Urinary bladder (tissue), 4 donors: ENCODE measurements around the gene ARHGAP24. TPM values are rescaled to one million over a fixed set of nuclear protein-coding genes. Genes with fewer than 3 reads are reported as not detected.

ENCODE experiments used
- DNase-seq: peaks from one replicate; pipeline ENCODE4 v3.0.0-alpha.2; 2015; ENCODE audit errors: extremely low spot score
- H3K27ac ChIP-seq: one replicate; pipeline ENCODE4 v1.5.1; 2013; ENCODE audit warnings: low read depth, mild to moderate bottlenecking, moderate library complexity
- H3K36me3 ChIP-seq: one replicate; pipeline ENCODE4 v1.6.1; 2013; ENCODE audit warnings: mild to moderate bottlenecking, moderate library complexity; ENCODE audit not compliant: insufficient read depth
- H3K4me1 ChIP-seq: one replicate; pipeline ENCODE4 v1.6.1; 2013; ENCODE audit warnings: mild to moderate bottlenecking, moderate library complexity; ENCODE audit not compliant: insufficient read depth
- H3K4me3 ChIP-seq: one replicate; pipeline ENCODE4 v1.5.1; 2013; ENCODE audit warnings: low read depth, low read length
- whole genome bisulfite sequencing: extraction: QIAGEN DNeasy Blood & Tissue Kit; methylation state at CpG from one replicate; pipeline ENCODE4 v1.1.7; 2013; 5-methylcytosine and 5-hydroxymethylcytosine counted together
- polyA plus RNA-seq: library from polyadenylated mRNA; stranded (reverse); fragments of 200-250 nt; gene quantifications from one replicate; pipeline ENCODE4 v1.2.3, GENCODE V29; 2013
- total RNA-seq: library from RNA; depleted of rRNA; stranded (reverse); fragments of >200 nt; gene quantifications from one replicate; pipeline ENCODE4 v1.2.3, GENCODE V29; 2014
- donor health status: healthy with polysubstance abuse.
- donor health status: healthy.

The ARHGAP24 gene
- total and polyA plus RNA-seq, 2 donors = 17.5 to 81.0 TPM

DNA sequence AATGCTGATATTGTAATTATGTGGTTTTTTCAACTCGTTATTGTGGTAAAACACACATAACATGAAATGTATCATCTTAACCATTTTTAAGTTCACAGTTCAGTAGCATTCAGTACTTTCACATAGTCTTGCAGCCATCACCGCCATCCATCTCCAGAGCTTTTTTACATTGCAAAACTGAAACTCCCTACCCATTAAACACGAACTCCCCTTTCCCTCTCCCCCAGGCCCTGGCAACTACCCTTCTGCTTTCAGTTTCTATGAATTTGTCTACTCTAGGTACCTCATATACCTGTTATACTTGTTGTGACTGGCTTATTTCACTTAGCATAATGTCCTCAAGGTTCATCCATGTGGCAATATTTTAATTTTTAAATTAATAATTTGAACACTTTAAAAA, 504.3 kb downstream of the ARHGAP24 start:
- Histone ChIP-seq H3K4me3 (no peak overlapping the region), H3K36me3 (no peaks in the 10 kb centered on the region), H3K4me1 (no peaks in the 10 kb centered on the region), H3K27ac (no peak overlapping the region)
- DNase-seq = no peak
- 80% methylated on average over 3 of the region's 3 CpGs for WGBS

DNA sequence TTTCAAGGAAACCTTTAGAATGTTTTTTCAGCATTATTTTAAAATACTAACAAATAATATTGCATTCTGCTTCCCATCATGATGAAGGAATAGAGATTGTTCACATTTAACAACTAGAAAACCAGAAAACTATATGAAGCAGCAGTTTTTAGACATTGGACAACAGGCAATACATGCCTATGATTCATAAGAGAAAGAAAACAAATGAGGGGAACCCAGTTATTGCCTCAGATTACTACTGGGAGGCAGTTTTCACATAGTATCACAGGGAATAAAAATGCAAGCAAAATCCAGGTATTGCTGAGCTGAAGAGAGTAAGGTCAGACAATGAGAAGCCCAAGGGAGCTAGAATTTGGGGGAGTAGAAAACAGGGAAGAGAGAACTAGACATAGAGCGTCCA, 511.3 kb downstream of the ARHGAP24 start:
- Histone ChIP-seq H3K27ac (no peak overlapping the region), H3K4me3 (no peak overlapping the region), H3K4me1 (no peaks in the 10 kb centered on the region), H3K36me3 (no peaks in the 10 kb centered on the region)
- 94% methylated on average over 1 of the region's 1 CpG for WGBS
- DNase-seq = no peak

- Histone ChIP-seq H3K4me1 (no peaks in the 10 kb centered on the region), H3K36me3 (no peaks in the 10 kb centered on the region), H3K4me3 (no peak overlapping the region), H3K27ac (no peak overlapping the region)
- no peak for DNase-seq
- 88% methylated on average over 2 of the region's 2 CpGs for WGBS
Measured at GRCh38 chr4:85993641-85994040, 518.7 kb downstream of the ARHGAP24 start.

GRCh38 chr4:85994576-85994975, 519.6 kb downstream of the ARHGAP24 start:
- H3K4me1 ChIP-seq = no peaks in the 10 kb centered on the region
- H3K27ac ChIP-seq = no peak overlapping the region
- DNase-seq = no peak
- no peak overlapping the region for H3K4me3 ChIP-seq
- no peaks in the 10 kb centered on the region for H3K36me3 ChIP-seq

DNA sequence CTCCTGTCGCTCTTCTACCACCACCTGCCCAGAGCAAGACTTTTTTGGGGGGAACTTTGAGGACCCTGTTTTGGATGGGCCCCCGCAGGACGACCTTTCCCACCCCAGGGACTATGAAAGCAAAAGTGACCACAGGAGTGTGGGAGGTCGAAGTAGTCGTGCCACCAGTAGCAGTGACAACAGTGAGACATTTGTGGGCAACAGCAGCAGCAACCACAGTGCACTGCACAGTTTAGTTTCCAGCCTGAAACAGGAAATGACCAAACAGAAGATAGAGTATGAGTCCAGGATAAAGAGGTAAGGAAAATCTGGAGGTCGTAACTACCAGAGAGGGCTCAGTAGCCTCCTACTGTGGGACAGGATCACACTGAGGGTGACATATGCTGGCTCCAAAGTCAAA, 520.4 kb downstream of the ARHGAP24 start:
- Histone ChIP-seq H3K4me1 (no peaks in the 10 kb centered on the region), H3K36me3 (no peaks in the 10 kb centered on the region), H3K27ac (no peak overlapping the region), H3K4me3 (no peak overlapping the region)
- no peak for DNase-seq
- WGBS = 90% methylated on average over 6 of the region's 6 CpGs

DNA sequence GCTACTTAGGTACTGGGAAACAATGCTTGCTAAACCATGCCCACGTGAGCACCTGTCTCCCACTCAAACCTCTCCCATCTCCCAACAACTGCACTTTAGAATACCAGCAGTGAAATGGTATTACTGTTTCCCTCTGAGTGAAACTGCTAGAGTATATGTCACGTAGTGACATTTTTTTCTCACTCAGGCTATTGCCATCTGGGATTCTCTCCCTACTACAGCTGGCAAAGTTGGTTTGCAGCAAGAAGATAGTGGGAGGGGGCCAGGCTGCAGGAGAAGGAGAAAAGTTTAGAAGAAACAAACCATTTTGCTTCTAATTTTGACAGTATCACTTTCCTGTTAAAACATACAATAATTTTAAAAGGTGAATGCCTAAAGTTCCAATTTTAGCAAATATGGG, 526.6 kb downstream of the ARHGAP24 start:
- WGBS = 83% methylated on average over 2 of the region's 2 CpGs

DNA sequence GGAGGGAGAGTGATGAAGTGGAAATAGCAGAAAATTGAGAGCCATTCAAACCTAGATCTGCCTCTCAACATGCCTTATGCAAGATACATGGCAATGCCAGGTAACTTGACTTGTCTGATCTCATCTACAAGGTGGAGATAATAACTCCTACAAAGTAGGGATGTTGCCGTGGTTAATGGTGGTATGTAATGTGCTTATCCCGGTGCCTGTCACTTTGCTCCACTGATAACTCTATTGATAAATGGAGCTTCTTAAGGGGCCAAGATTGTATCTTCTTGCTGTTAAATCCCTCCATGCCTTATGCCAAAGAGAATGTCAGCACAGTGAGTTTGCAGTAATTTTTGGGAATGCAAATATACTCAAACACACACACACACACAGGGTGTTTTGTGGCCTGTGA, 529.1 kb downstream of the ARHGAP24 start:
- Histone ChIP-seq H3K4me1 (no peaks in the 10 kb centered on the region), H3K4me3 (no peak overlapping the region), H3K27ac (no peak overlapping the region), H3K36me3 (no peaks in the 10 kb centered on the region)
- 72% methylated on average over 2 of the region's 2 CpGs for WGBS
- no peak for DNase-seq

More for the DNA sequence above, 526.6 kb downstream of the ARHGAP24 start:
- H3K36me3 ChIP-seq = no peaks in the 10 kb centered on the region
- no peak overlapping the region for H3K27ac ChIP-seq
- DNase-seq = no peak
- no peak overlapping the region for H3K4me3 ChIP-seq
- H3K4me1 ChIP-seq = no peaks in the 10 kb centered on the region

- Histone ChIP-seq H3K4me3 (no peak overlapping the region), H3K36me3 (no peaks in the 10 kb centered on the region), H3K4me1 (no peaks in the 10 kb centered on the region), H3K27ac (no peak overlapping the region)
- DNase-seq = no peak
Measured at GRCh38 chr4:86006057-86006456, 531.1 kb downstream of the ARHGAP24 start.

DNA sequence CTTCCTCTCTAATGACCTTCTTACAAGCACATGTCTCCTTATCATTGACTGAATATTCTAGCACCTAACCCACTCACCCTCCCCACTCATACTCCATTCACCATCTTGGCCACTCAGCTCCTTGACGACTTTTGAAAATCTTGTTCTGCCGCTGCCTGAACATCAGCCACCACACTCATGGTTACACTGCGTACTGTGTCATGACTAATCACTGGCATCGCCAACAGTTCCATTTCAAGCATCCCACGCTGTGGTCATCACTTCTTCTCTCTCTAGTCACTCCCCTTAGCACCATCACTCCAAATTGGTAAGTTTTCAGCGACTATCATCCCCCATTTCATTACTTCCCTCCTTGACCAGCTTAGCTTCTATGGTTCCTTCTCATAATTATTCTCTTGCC, 532.1 kb downstream of the ARHGAP24 start:
- 94% methylated on average over 6 of the region's 6 CpGs for WGBS
- Histone ChIP-seq H3K4me1 (no peaks in the 10 kb centered on the region), H3K4me3 (no peak overlapping the region), H3K36me3 (no peaks in the 10 kb centered on the region), H3K27ac (no peak overlapping the region)
- DNase-seq = no peak

- no peak overlapping the region for H3K4me3 ChIP-seq
- DNase-seq = no peak
- 75% methylated on average over 1 of the region's 1 CpG for WGBS
- H3K27ac ChIP-seq = no peak overlapping the region
- no peaks in the 10 kb centered on the region for H3K4me1 ChIP-seq
- no peaks in the 10 kb centered on the region for H3K36me3 ChIP-seq
Measured at GRCh38 chr4:86011117-86011516, 536.2 kb downstream of the ARHGAP24 start.

- no peak for DNase-seq
- H3K27ac ChIP-seq = no peak overlapping the region
- no peak overlapping the region for H3K4me3 ChIP-seq
- 32% methylated on average over 4 of the region's 4 CpGs for WGBS
- H3K36me3 ChIP-seq = no peaks in the 10 kb centered on the region
- H3K4me1 ChIP-seq = no peaks in the 10 kb centered on the region
Measured at GRCh38 chr4:86013621-86014020, 538.7 kb downstream of the ARHGAP24 start.

GRCh38 chr4:86014599-86014998, 539.6 kb downstream of the ARHGAP24 start:
- no peak for DNase-seq
- 84% methylated on average over 5 of the region's 5 CpGs for WGBS
- no peaks in the 10 kb centered on the region for H3K4me1 ChIP-seq

GRCh38 chr4:86015412-86016350, 540.7 kb downstream of the ARHGAP24 start:
- H3K27ac ChIP-seq = no peak overlapping the region
- H3K36me3 ChIP-seq = no peaks in the 10 kb centered on the region
- H3K4me3 ChIP-seq = no peak overlapping the region
- no peak for DNase-seq
- H3K4me1 ChIP-seq = no peaks in the 10 kb centered on the region
- WGBS = 83% methylated on average over 2 of the region's 2 CpGs

More at GRCh38 chr4:86014599-86014998, 539.6 kb downstream of the ARHGAP24 start:
- Histone ChIP-seq H3K36me3 (no peaks in the 10 kb centered on the region), H3K4me3 (no peak overlapping the region), H3K27ac (no peak overlapping the region)

DNA sequence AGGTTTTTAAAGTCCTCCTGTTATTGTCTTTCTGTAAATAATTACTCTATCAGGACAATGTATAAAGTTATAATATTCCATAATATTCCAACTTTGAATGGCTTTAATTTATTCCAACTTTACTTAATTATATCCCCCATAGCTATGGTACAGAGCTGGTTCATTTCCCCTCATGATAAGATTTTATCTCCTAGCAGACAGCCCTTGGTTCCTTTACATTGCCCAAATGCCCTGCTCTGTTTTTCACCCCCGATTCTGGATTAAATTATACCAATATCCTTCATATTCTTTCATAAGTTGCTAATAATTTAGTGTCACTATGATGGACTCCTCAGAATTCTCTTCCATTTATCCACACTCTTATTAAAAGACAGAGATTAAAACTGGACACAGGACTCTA, 544.4 kb downstream of the ARHGAP24 start:
- Histone ChIP-seq H3K4me3 (no peak overlapping the region), H3K27ac (no peak overlapping the region), H3K36me3 (no peaks in the 10 kb centered on the region), H3K4me1 (no peaks in the 10 kb centered on the region)
- DNase-seq = no peak
- WGBS = 80% methylated on average over 1 of the region's 1 CpG
